MV-4-11 (cell line): Measurements from ENCODE around the gene IQCE.
"Not testable (repeated sequence)": the region's sequence is repeated elsewhere in the genome, so short reads cannot be mapped to it uniquely, and the experiment has no call there.

ENCODE experiments used
- DNase-seq: peaks from one replicate; lab custom pipeline; 2025; lab: John Stamatoyannopoulos, UW

IQCE gene

GRCh38 chr7:2580636-2581035 lies 21.9 kb downstream of the IQCE start:
- DNase-seq = no peak

- DNase-seq = no peak
Measured at GRCh38 chr7:2582006-2582735, 23.4 kb downstream of the IQCE start.

GRCh38 chr7:2583798-2584580 lies 25.2 kb downstream of the IQCE start:
- DNase-seq = no peak

GRCh38 chr7:2585446-2585845 lies 26.7 kb downstream of the IQCE start:
- no peak for DNase-seq

- no peak for DNase-seq
Measured at GRCh38 chr7:2586326-2587020, 27.7 kb downstream of the IQCE start.

- no peak for DNase-seq
Measured at GRCh38 chr7:2587134-2587533, 28.4 kb downstream of the IQCE start.

GRCh38 chr7:2587778-2588177 lies 29.0 kb downstream of the IQCE start:
- DNase-seq = no peak

- no peak for DNase-seq
Measured at GRCh38 chr7:2589341-2589740, 30.6 kb downstream of the IQCE start.

- DNase-seq = not testable (repeated sequence)
Measured at GRCh38 chr7:2589941-2590340, 31.2 kb downstream of the IQCE start.

GRCh38 chr7:2592375-2592865 lies 33.6 kb downstream of the IQCE start:
- DNase-seq = no peak

- no peak for DNase-seq
Measured at GRCh38 chr7:2593036-2593727, 34.4 kb downstream of the IQCE start.

GRCh38 chr7:2594599-2594998 lies 35.8 kb downstream of the IQCE start:
- DNase-seq = no peak

GRCh38 chr7:2595258-2595860 lies 36.6 kb downstream of the IQCE start:
- DNase-seq = no peak

GRCh38 chr7:2596464-2597272 lies 37.9 kb downstream of the IQCE start:
- DNase-seq = no peak

GRCh38 chr7:2597273-2597640 lies 38.5 kb downstream of the IQCE start:
- no peak for DNase-seq

GRCh38 chr7:2598154-2598823 lies 39.5 kb downstream of the IQCE start:
- DNase-seq = no peak

- DNase-seq = no peak
Measured at GRCh38 chr7:2601065-2601464, 42.3 kb downstream of the IQCE start.

- no peak for DNase-seq
Measured at GRCh38 chr7:2601907-2602306, 43.1 kb downstream of the IQCE start.

- DNase-seq = no peak
Measured at GRCh38 chr7:2602406-2603043, 43.7 kb downstream of the IQCE start.
